ENCODE results near the gene TBL2. TPM values are rescaled to one million over a fixed set of nuclear protein-coding genes. Genes with fewer than 3 reads are reported as not detected.

Gene TBL2
- total and polyA plus RNA-seq, 2 donors (not counting 1 experiment from before 2014, with no cell fraction given) = 15.1 to 34.6 TPM

GRCh38 chr7:73622909-73623797, 44.8 kb upstream of the TBL2 start:
- Histone ChIP-seq H3K79me2 (ENCODE audit: control insufficient read depth, insufficient read depth, low read length) (no peaks in the 10 kb centered on the region), H3K4me2 (replicated peaks; ENCODE audit: low read depth, low read length, poor library complexity, severe bottlenecking) (peak overlapping the region; percentile 83), H3K4me1 (ENCODE audit: control insufficient read depth in 2 of 2, insufficient read depth in 2 of 2, low read length in 2 of 2) (peaks cover 14 to 21% of the 10 kb centered on the region in 2 donors), H4K20me1 (ENCODE audit: control insufficient read depth, insufficient read depth, low read length, poor library complexity, severe bottlenecking) (no peaks in the 10 kb centered on the region), H3K27ac (ENCODE audit: low read length in 2 of 2) (no peak overlapping the region), H3K4me3 (ENCODE audit: control extremely low read depth in 1 of 5, extremely low read depth in 1 of 5, insufficient read depth in 1 of 5, low read depth in 2 of 5, low read length in 4 of 5) (peak overlapping the region in 1 of 5 experiments; percentile 24), H3K9me3 (ENCODE audit: control extremely low read depth in 1 of 3, control insufficient read depth in 2 of 3, insufficient read depth in 1 of 3, low read length in 2 of 3) (peaks cover 0 to 12% (median 0%) of the 10 kb centered on the region in 3 donors), H3K36me3 (replicated peaks in 1 of 2; ENCODE audit: control extremely low read depth in 1 of 2, control insufficient read depth in 1 of 2, extremely low read depth in 1 of 2, insufficient read depth in 2 of 2, low read length in 1 of 2) (no peaks in the 10 kb centered on the region), H3K9ac (ENCODE audit: low read length) (no peak overlapping the region), H2AFZ (ENCODE audit: insufficient read depth, low read depth, low read length, poor library complexity, severe bottlenecking) (peak overlapping the region; percentile 66), H3K27me3 (replicated peaks in 1 of 4; ENCODE audit: control extremely low read depth in 1 of 4, control insufficient read depth in 3 of 4, insufficient read depth in 4 of 4, low read length in 3 of 4) (peaks cover 0 to 60% (median 21%) of the 10 kb centered on the region in 4 experiments)
- ChIA-PET POLR2A (no interaction called here), CTCF (interaction anchor here (0.6 to 1.8 kb wide), 2 partner anchors 16 to 102 kb away, joined by 3 to 4 read pairs; no protein-coding TSS in a partner anchor)
- 8% methylated on average over 54 of the region's 58 CpGs for WGBS (ENCODE audit: insufficient coverage)
- ATAC-seq (ENCODE audit: low read depth) = no peak
- Mint-ChIP-seq H3K4me1 (peaks cover 16% of the 10 kb centered on the region), H3K4me3 (peak overlapping the region; percentile 54), H3K27ac (no peak overlapping the region), H3K9me3 (ENCODE audit: insufficient read depth) (no peaks in the 10 kb centered on the region), H3K27me3 (peaks cover 38% of the 10 kb centered on the region)
- TF ChIP-seq CTCF (IDR thresholded peaks at IDR 0.05) (no peak), EZH2 (IDR thresholded peaks at IDR 0.05; ENCODE audit: borderline replicate concordance, insufficient read depth, low read depth, low read length, poor library complexity, severe bottlenecking) (no peak)
- no peak for DNase-seq
- intact Hi-C loops (cut with micrococcal nuclease) = no loop called here

GRCh38 chr7:73622527-73622908, 44.1 kb upstream of the TBL2 start:
- no peaks in the 10 kb centered on the region for H4K20me1 ChIP-seq (ENCODE audit: control insufficient read depth, insufficient read depth, low read length, poor library complexity, severe bottlenecking)
- H3K79me2 ChIP-seq (ENCODE audit: control insufficient read depth, insufficient read depth, low read length) = no peaks in the 10 kb centered on the region
- no CpG with 5 or more reads among the region's 2 CpGs for WGBS (ENCODE audit: insufficient coverage)
- ATAC-seq (ENCODE audit: low read depth) (no peak), DNase-seq (no peak)
- ChIA-PET POLR2A (no interaction called here), CTCF (interaction anchor here (0.6 to 1.8 kb wide), 2 partner anchors 16 to 103 kb away, joined by 3 to 4 read pairs; no protein-coding TSS in a partner anchor)
- H3K4me1 Mint-ChIP-seq = peaks cover 16% of the 10 kb centered on the region
- H3K9me3 ChIP-seq (ENCODE audit: control extremely low read depth in 1 of 3, control insufficient read depth in 2 of 3, insufficient read depth in 1 of 3, low read length in 2 of 3) = peaks cover 0 to 12% (median 0%) of the 10 kb centered on the region in 3 donors
- H2AFZ ChIP-seq (ENCODE audit: insufficient read depth, low read depth, low read length, poor library complexity, severe bottlenecking) = no peak overlapping the region
- peaks cover 0 to 55% (median 20%) of the 10 kb centered on the region in 4 experiments for H3K27me3 ChIP-seq (replicated peaks in 1 of 4; ENCODE audit: control extremely low read depth in 1 of 4, control insufficient read depth in 3 of 4, insufficient read depth in 4 of 4, low read length in 3 of 4)
- H3K4me3 ChIP-seq (ENCODE audit: control extremely low read depth in 1 of 5, extremely low read depth in 1 of 5, insufficient read depth in 1 of 5, low read depth in 2 of 5, low read length in 4 of 5) = no peak overlapping the region
- H3K4me3 Mint-ChIP-seq = peak overlapping the region; percentile 30
- intact Hi-C loops (cut with micrococcal nuclease) = no loop called here
- H3K9me3 Mint-ChIP-seq (ENCODE audit: insufficient read depth) = no peaks in the 10 kb centered on the region
- no peak overlapping the region for H3K27ac ChIP-seq (ENCODE audit: low read length in 2 of 2)
- H3K36me3 ChIP-seq (replicated peaks in 1 of 2; ENCODE audit: control extremely low read depth in 1 of 2, control insufficient read depth in 1 of 2, extremely low read depth in 1 of 2, insufficient read depth in 2 of 2, low read length in 1 of 2) = no peaks in the 10 kb centered on the region
- no peak for TF ChIP-seq CTCF (IDR thresholded peaks at IDR 0.05)
- no peak for TF ChIP-seq EZH2 (IDR thresholded peaks at IDR 0.05; ENCODE audit: borderline replicate concordance, insufficient read depth, low read depth, low read length, poor library complexity, severe bottlenecking)
- H3K27ac Mint-ChIP-seq = no peak overlapping the region
- no peak overlapping the region for H3K4me2 ChIP-seq (replicated peaks; ENCODE audit: low read depth, low read length, poor library complexity, severe bottlenecking)
- H3K4me1 ChIP-seq (ENCODE audit: control insufficient read depth in 2 of 2, insufficient read depth in 2 of 2, low read length in 2 of 2) = peaks cover 14 to 21% of the 10 kb centered on the region in 2 donors
- H3K27me3 Mint-ChIP-seq = peaks cover 32% of the 10 kb centered on the region
- no peak overlapping the region for H3K9ac ChIP-seq (ENCODE audit: low read length)
